GM19468 (cell line): ENCODE measurements around the gene DNAAF5.

ENCODE experiments used
- ATAC-seq: cut with Tn5 transposase; IDR thresholded peaks from one replicate; pipeline ENCODE4 v1.9.1; 2021; ENCODE audit warnings: mild to moderate bottlenecking, moderate library complexity, moderate number of reproducible peaks; ENCODE audit not compliant: unreplicated experiment; ENCODE audit errors: extremely low read depth

Gene DNAAF5

DNA sequence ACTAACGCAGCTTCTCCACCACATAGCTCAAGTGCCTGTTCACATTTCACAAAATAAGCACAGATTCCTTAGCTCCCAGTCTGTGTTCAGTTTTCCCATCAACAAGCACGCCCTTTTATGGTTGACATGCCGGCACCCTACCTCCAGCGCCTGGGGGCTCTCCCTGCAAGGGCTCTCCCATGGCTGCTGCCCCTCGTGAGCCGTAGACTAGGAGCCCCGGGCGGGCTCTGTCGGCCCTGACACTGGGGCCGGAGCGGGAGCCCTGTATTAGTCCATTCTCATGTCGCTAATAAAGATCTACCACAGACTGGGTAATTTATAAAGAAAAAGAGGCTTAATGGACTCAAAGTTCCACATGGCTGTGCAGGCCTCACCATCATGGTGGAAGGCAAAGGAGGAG is 34.6 kb downstream of the DNAAF5 start:
- no peak for ATAC-seq

DNA sequence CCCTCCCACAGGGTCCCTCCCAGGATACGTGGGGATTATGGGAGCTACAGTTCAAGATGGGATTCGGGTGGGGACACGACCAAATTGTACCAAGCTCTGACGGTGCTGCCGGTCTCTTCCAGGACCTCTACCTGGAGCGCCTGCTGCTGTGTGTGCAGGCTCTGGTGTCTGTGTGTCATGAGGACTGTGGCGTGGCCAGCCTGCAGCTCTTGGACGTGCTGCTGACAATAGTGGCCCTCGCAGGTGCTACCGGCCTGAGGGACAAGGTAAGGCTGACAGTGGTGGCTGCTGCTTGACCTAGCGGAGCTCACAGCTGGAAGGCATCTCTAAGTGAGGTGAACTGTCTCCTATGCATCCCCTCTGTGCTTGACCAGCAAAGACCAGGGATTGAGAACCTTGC is 35.1 kb downstream of the DNAAF5 start:
- ATAC-seq: no peak

DNA sequence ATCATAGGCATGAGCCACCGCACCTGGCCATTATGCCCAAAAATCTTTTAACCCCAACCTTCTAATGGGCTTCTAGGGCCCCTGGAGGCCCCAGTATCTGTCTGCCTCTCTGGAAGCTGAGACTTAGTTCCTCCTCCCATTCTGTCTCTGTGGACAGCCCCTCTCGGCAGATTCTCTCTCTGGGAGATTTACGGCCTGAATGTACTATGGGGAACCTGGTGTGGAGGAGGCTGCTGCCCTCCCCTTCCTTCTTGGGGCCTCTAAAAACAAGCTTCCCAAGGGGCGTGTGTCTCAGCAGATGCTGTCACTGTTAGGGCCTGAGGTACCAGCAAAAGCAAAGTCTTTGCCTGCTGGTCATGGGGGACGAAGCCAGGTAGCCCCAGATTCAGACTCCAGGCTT is 36.4 kb downstream of the DNAAF5 start:
- ATAC-seq: no peak

DNA sequence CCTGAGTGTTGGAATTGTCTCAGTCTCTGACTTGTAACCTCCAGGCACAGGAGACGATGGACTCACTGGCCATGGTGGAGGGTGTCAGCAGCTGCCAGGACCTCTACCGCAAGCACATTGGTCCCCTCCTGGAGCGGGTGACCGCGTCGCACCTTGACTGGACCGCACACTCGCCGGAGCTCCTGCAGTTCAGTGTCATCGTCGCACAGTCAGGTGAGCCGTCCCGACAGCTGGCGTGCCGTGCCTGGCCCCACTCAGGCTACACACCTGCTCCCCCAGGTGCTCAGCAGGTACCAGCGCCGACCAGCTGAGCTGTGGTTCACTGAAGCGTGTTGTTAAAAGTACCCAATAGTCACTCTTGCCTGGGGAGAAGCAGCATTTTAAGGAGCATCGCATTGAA is 37.3 kb downstream of the DNAAF5 start:
- no peak for ATAC-seq

DNA sequence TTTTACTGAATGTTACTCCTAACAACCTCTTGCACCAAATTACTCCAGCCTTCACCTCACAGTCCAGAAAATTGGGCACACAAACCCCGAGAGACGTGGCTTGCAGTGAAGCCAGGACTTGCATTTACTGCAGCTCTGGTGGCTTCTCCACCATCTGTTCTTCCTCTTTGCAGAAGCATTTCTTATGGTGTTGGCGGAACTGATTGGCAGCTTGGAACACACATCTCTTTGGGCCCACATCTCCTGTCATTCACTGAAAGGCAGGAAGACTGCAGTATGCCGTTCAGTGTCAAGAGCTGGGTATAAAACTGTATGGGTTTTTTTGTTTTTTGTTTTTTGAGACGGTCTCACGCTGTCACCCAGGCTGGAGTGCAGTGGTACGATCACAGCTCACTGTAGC is 38.9 kb downstream of the DNAAF5 start:
- no peak for ATAC-seq

DNA sequence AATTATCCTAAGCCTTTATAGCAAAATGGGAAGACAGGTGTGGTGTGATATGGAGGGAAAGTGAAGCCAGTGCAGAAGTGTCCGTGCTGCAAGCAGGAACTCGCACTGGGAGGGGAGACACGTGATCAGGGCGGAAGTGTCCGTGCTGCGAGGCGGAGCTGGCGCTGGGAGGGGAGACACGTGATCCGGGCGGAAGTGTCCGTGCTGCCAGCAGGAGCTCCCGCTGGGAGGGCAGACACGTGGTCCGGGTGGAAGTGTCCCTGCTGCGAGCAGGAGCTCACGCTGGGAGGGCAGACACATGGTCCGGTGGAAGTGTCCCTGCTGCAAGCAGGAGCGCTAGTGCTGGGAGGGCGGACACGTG is 41.1 kb downstream of the DNAAF5 start:
- ATAC-seq: no peak

DNA sequence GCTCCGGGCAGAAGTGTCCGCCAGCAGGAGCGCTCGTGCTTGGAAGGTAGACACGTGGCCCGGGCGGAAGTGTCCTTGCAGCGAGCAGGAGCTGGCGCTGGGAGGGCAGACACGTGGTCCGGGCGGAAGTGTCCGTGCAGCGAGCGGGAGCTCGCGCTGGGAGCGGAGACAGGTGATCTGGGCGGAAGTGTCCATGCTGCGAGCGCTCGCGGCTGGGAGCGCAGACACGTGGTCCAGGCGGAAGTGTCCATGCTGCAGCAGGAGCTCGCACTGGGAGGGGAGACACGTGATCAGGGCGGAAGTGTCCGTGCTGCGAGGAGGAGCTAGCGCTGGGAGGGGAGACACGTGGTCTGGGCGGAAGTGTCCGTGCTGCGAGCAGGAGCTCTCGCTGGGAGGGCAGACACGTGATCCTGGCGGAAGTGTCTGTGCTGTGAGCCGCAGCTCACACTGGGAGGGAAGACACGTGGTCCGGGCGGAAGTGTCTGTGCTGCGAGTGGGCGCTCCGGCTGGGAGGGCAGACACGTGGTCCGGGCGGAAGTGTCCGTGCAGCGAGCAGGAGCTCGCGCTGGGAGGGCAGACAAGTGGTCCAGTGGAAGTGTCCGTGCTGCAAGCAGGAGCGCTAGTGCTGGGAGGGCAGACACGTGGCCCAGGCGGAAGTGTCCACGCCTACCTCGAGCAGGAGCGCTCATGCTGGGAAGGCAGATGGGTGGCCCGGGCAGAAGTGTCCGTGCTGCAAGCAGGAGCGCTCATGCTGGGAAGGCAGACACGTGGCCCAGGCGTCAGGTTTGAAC is 41.6 kb downstream of the DNAAF5 start:
- ATAC-seq: peak; percentile 14

DNA sequence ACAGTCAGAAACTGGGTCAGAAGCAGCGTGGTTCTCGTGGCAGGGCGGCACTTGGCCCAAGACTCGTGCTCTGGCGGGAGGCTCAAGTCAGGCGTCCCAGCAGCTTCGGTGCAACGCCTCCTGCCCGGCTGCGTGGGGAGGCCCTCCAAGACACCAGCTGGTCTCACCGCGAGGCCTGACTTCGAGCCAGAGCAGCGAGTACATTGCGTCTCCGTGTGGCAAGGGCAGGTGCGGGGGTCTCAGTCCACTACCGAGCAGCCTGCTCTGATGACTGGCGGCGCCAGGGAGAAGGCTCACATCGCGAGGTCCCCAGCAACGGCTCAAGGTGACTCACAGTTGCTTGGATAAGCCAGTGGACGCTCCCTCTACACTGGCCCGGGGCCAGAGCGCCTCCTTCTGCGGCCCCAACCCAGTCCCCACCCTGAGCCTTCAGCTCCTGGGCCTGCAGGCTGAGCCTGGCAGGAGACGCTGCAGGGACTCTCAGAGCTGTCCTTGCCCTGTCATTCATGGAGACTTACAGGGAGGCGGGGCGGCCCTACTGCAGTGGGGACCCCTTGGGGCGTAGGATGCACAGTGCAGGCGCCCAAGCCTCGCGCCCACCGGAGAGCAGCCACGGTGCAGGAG is 42.5 kb downstream of the DNAAF5 start:
- ATAC-seq: no peak

DNA sequence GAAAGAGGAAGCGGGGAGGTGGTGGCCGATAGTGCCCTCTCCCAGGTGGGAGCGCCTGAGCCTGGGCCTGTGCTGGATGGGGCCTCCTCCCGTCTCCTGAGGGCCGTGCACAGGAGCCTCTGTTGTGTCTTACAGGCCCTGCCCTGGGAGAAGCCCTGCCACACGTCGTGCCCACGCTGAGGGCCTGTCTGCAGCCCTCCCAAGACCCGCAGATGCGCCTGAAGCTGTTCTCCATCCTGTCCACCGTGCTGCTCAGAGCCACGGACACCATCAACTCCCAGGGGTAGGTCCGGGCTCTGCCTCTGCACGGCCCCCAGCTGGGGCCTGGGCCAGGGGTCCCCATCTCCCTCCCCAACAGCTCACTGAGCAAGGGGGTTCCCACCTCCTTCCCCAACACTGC is 43.8 kb downstream of the DNAAF5 start:
- no peak for ATAC-seq

DNA sequence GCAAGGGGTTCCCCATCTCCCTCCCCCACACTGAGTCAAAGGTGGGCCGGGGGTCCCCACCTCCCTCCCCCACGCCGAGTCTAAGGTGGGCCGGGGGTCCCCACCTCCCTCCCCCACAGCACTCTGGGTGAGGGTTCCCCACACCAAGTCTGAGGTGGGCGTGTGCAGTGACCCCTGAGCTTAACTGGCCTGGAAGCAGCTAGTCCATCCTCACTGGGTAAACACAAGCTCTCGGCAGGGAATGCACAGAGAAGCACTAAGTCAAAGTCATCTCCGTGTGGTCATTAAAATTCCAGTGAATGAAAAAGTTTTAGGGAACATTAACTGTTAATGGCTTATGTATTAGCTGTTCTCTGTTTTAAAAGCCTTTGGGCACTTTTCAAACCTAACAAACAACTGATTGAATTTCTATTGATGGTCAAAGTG is 44.3 kb downstream of the DNAAF5 start:
- ATAC-seq: no peak

DNA sequence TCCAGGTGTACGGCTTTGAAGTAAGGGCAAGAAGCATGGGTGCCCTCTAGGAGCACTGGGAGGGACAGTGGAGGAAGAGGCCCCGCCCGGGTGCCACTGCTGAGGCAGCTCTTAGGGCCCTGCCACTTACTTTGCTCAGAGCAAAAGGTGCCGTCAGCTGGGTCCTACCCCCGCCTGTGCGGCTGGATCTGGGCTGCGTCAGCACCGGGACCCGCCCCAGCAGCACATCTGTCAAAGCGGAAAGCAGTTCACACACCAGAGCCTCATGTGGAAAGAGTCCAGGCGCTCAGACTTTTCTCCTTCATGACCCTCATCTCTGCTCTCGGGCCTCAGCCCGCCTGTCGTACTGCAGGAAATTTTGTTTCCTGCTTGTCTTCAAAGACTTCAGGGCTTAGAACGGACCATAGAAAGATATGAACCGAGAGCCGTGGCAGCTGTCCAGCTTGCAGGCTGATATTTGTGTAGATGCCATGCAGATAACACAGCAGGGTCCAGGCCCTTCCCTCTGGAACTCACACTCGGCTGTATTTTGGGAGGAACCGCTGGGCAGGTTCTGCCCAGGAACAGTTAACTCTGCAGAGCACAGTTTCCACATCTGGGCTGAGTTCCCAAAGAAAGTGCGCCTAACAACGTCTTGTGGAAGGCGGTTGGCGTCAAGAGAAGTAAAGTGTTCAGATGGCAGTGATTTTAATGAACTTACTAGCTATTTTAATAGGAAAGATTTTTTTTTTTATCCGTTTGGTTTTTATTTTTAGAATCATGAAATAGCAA is 44.9 kb downstream of the DNAAF5 start:
- ATAC-seq: no peak

DNA sequence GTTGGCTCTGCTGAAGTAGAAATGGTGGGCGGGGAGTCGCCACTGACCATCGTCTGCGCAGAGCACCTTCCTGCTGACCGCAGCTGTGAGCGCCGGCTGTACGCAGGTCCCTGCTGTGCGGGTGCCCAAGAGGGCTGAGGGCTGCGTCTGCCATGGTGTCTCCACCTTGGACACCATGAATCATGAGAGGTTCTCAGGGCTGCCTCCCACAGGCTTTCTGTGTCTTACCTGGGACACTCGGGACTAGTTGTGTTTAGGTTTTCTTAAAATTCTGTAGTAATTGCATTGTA is 45.5 kb downstream of the DNAAF5 start:
- ATAC-seq: no peak

DNA sequence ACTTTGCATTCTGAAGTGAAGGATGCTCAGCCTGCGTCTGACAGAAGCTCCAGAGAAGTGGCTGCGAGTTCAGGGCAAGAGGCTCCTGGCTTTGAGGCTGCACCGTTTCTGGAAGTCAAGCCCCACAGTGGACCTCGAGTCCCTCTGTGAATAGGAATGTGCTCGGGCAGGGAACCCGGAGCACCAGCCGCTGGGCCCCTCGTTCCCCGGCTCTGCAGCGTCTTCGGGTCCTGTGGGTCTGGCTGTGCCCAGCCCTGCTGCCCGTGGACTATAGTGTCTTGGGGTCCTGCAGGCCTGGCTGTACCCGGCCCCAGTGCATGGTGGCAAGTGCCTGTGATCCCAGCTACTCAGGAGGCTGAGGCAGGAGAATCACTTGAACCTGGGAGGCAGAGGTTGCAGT is 45.9 kb downstream of the DNAAF5 start:
- no peak for ATAC-seq

DNA sequence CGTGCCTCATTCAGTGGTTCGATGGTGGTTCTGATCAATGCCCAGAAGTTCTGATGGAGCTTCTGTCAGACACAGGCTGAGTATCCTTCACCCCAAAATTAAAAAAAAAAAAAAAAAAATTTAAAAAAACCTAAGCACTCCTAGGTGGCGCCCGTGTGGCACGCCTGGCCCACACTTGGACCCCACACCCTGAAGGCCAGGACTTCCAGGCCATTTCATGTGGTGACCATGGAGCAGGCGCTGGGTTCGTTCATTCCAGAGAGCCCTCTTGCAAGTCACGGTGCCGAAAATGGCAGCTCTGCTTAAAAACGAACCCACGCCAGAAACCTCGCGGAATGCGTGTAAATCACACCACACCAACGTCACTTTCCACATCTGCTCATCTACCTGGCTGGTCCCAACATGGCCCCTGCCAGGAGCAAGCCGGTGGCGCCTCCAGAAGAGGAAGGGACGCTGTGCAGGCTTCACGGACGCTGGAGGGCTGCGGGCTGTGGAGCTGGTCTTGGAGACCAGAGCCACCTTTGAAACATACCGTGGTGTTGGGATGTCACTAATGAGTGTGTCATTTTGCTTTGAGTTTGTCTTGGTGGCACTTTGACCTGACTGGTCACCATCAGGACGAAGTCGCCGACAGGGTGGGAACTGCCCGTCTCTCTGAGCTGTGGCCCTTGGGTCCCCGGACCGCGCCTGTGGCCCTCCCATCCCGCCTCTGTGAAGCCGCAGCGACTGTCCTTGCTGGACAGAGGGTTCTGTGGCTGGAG is 46.5 kb downstream of the DNAAF5 start:
- no peak for ATAC-seq

DNA sequence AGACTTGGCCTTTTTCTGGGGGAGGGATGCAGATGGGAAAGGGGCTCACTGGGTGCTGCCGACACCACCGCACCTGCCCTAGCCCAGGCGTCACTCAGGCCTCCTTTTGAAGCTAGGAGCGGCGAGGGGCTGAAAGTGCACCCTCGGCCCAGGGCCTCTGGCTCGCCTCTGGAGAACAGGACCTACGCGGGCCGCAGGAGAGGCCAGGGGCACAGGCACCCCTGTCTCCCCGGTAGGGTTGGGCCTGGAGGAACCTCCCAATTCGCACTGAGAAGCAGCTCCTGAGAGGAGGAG is 47.1 kb downstream of the DNAAF5 start:
- ATAC-seq: no peak

DNA sequence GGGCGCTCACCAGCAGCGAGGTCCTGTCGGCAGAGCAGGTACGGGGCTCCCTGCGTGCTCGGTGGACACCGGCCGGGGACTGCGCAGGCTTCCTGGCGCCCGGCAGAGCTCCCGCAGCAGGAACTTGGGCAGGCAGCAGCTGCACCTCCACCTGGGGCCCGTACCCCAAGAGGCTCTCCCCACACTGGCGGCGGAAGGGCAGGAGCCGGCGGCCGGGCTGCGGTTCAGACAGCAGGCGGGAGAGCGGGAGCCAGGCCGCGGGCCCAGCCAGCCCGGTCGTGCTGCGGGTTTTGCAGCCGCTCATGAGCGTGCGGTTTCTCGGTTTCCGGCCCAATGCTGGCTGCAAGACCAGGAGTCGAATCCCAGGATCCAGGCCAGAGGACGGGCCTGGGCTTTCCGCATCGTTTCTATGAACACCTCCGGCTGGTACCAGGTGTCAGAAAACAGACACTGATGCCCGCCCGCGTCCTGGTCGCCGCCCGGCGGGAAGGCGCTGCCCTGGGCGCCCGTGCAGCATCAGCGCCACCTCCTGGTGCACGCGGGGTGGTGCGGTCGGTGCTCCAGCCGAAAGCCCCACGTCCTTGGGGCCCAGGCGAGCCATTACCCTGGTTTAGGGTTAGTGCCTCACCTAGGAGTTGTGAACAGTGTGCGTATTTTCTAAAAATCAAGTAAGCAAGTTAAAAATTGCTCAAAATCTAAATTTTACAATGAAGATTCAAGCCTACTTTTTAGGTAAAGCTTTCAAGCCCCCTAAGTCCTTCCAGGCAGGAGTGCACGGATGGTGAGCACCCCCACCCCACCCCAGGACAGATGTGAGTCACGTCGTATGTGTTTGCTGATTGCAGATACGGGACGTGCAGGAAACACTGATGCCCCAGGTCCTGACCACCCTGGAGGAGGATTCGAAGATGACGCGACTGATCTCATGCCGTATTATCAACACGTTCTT is 47.9 kb downstream of the DNAAF5 start:
- ATAC-seq: no peak

DNA sequence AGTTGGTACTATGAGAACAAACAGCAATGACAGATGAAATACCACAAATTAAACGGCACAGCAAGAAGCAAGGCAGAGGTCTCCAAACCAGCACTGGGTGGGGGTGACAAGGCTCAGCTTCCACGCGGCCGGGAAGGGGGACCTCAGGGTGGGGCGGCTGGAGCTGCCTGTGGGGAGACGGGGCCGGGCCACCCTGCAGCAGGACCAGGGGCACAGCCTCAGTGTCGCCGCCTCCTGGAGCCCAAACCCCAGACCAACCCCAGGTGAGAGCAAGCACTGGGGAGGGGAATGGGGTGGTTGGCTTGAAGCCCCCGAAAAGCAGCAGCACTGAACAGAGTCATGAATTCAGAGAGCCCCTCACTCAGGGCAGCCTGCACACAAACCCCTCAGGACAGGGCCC is 49.9 kb downstream of the DNAAF5 start:
- ATAC-seq: no peak

DNA sequence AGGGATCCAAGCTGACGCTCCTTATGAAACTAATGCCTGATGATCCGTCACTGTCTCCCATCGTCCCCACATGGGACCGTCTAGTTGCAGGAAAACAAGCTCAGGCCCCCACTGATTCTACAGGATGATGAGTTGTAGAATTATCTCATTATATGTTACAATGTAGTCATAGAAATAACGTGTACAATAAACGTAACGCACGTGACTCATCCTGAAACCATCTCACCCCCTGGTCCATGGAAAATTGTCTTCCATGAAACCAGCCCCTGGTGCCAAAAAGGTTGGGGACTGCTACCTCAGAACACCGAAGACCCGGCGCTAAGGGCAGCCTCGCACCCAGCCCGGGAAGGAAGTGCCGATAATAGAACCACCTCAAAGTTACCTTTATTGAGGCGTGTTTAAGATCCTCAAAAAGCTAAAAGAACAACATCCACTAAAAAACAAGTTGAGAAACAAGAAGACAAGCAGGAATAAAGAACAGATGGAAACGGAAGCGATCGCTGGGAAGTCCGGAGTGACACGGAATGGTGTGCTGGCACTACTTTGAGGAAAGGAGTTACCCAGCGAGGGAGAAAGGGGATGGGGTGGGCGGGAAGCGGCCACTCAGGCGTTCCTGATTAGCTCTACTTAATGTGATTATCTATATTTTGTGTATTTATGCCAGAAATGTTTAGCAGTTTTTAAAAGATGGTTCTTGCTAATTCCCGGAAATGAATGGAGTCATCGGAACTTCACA is 50.7 kb downstream of the DNAAF5 start:
- no peak for ATAC-seq

DNA sequence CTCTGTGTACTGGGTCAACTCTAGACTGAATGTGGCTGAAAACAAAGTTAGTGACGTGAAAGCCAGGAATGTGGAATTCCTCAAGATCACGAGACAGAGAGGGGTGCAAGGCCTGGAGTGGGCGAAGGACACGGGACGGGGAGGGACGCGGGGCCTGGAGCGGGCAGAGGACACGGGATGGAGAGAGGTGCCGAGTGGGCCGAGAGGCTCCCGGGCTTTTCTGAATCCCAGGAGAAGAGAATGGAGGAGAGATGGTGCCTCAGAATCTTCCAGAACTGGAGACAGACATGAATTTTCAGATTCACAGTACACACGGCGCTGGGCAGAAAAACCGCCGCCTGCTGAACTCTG is 51.2 kb downstream of the DNAAF5 start:
- no peak for ATAC-seq
